Embryonic facial prominence (tissue), 1 donor: ENCODE measurements around the gene NARF.

Experiments
- DNase-seq: peaks from one replicate; pipeline ENCODE4 v3.0.0-alpha.2; 2016; ENCODE audit errors: extremely low spot score

The NARF gene

DNA sequence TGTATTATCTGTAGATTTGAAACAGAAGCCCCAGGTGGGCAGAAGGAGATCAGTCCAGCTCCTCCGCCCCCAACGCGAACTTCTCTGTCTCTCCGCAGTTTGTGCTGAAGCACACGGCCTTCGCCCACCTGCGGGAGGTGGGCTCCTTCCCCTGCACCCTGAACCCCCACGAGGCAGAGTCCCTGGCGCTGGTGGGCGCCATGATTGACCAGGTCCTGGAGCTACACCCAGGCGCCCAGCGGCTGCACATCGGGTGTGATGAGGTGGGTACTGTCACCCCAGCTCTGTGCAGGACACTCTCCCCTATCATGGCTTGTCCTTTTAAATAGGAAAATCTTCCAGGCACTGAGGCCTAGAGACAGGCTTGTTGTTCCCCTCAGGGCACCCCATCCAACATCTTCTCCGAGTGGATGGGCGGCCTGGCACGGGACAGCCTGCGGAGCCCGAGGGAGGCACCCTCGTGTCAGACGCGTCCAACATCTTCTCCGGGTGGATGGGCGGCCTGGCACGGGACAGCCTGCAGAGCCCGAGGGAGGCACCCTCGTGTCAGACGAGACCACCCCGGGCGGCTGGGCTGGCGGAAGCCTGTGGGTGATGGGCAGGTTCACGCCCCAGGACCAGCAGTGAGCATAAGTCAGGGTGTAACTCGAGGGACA lies 24.9 kb upstream of the NARF start:
- DNase-seq, result no peak

DNA sequence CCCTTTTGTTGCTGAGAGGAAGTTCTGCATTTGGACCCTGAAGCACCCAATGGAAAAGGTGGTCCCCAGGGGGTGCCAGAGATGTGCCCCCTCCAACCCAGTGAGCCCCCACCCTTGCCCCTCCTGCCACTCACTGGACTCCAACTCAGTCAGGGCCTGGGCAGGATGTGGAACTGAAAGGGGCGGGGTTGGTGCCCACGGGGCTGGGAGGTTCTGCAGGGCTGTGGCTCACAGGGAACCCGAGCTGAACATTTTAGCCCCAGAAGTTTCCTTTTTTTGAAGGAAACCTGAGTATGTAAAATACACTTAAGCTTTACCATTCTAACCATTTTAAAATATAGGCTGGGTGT lies 24.4 kb upstream of the NARF start:
- no peak for DNase-seq

DNA sequence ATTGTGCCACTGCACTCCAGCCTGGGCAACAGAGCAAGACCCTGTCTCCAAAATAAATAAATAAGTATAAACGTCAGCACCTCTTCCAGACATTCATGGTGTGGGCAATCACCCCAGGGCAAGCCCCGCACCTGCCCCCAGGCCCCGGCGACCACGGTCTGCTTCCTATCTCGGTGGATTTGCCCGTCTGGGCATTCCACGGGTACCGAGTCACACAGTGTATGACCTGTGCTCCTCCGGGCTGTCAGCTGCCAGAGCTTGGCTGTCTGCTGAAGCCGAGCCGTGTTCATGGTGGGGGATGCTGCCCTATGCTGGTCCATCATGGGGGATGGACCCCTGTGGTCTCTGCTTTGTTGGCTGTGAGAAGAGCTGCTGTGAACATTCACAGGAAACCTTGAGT lies 23.4 kb upstream of the NARF start:
- no peak for DNase-seq

DNA sequence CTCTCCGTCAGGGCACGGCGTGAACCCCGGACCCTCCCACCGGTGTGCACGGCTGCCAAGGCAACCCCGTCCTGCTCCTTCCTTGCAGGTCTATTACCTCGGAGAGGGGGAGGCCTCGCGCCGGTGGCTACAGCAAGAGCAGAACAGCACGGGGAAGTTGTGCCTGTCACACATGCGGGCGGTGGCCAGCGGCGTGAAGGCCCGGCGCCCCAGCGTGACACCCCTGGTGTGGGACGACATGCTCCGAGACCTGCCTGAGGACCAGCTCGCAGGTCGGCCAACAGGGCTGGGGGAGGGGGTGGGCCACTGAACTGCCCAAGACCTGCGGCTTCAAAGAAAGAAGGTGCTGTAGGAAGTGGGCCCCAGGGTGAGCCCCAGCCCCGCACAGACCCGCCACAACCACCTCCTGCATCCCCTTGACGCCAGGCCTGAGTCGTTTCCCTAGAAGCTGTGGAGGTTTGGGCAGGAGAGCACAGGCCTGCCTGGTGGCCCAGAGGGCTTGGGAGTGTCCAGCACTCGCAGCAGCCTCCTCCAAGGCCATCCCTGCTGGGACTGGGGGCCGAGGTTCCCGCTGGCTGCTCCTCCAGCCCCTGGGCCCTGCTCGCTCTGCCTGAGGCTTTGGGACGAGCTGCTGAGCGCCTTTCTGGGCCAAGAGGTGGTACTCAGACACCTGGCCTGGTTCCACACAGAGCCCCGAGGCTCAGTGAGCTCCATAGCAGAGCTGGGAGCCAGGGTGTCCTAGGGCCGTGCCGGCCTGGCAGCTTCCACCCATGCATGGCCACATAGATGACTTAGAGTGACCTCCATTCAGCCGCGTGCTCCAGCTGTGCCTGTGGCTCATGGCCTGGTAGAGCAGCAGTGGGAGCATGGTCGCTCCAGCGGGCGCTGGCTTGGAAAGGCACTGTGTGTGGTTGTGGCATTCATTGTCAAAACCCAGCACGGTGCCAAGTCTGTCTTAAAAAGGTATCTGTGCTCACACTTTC lies 22.6 kb upstream of the NARF start:
- no peak for DNase-seq

DNA sequence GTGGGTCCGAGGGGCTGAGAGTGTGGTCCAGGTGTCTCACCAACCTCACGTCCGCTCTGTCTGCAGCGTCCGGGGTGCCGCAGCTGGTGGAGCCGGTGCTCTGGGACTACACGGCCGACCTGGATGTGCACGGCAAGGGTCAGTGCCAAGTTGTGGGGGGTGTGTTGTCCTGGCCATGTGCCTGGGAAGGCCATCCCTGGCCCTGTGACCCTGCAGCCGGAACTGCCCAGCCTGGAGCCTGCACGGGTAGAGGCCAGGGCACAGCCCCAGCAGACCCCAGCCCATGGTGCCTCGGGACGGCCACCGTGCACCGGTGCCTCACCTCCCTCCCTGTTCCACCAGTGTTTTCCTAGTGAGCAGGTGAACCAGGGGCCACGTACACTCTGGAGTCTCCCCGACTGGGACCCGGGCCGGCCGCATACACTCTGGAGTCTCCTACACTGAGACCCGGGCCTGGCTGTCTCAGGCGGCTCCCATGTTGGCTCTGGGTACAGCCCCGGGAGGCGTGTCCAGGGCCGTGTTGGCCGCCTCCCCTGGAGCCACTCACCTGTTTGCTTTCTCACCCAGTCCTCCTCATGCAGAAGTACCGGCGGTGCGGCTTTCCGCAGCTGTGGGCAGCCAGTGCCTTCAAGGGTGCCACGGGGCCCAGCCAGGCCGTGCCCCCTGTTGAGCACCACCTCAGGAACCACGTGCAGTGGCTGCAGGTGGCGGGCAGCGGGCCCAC lies 21.8 kb upstream of the NARF start:
- DNase-seq, result no peak

DNA sequence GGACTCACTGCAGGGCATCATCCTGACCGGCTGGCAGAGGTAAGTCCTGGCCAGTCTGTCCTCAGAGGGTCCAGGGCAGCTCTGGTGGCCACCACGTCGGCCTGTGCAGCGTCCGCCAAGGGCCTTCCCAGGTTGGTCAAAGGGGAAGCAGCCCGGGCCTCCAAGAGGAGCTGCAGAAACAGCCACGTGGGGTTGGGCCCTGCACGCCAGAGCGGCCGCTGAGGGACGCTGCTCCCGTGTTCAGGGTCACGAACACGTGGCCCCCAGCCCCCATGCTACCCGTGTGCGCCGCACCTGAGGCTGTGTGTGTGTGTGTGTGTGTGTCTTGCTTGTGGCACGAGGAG lies 21.2 kb upstream of the NARF start:
- no peak for DNase-seq

DNA sequence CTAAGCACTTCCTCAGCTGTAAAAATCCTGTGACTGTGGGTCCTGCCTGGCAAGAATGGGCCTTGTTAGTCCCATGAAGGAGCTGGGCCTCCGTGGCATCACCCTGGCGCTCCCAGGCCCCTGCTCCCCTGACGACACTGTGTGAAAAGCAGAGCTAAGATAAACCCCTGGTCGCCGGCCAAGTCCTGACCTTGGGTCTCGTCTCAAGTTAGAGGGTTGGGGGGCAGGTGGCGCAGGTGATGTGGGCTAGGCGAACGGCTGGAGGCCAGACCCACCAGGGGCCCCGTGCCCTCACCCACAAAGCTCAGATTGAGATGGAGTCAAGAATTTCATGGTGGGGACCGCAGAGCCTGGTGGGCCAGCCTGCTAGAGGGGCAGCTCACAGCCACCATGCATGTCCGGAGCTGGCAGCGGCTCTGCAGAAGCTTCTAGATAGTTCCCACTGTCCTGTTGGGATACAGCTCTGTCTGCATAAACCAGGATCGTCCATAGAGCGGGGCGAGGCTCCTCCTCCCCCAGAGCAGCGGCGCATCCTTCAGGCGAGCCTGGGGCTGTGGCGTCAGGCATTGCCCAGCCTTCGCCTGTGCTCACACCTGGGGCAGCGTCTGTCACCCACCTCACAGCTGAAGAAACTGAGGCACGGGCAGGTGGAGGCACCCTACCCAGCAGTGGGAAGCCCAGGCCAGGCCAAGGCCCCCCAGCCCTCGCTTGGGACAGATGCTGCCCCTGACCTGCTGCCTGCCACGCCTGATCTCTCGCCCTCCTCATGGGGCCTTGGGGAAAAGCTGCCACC lies 19.9 kb upstream of the NARF start:
- no peak for DNase-seq

DNA sequence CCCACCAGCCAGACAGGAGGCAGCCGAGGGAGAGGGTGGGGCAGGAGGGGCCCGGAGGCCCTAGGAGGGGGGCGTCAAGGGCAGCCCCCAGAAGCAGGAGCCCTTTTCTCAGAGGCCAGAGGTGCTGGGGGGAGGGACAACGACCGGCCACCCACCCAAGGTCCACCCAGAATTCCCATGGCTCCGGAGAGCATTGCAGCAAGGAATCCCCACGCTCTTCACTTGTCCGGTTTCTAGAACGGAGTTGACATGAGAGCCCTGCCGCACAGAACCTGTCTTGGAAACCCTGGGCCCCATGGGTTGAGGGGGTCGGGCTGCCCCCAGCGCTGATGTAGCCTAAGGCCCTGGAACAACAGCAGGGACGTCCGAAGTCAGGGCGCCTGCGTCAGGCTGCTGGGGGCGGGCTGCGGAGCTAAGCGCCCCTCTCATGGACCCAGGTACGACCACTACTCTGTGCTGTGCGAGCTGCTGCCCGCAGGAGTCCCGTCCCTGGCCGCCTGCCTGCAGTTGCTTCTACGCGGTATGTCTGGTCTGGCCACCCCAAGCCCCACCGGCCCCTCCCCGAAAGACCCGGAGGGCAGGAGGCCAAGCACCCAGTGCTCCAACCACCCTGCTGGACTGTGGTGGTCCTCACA lies 19.2 kb upstream of the NARF start:
- no peak for DNase-seq

DNA sequence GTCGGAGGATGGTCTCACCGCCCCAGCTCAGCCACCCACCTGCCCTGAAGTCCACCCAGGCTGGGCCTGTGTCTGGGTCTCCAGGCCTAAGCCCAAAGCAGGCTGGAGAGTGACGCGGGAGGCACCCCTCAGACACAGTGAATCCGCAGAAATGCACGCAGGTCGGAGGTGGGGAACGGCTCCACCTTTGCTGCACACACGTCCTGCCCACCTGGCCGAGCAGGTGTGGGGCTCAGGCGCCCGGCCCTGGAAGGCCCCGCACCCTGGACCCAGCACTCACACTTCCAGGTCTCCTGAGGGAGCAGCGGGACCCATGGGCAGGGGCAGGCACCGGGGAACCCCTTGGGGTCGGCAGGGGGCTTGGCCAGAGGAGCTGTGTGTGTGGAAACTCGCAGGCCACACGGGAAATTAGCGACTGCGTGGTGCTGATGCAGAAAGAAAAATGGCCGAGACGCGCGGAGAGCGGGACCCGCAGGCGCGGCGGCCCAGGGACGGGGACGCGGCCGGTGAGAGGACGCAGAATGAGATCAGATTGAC lies 18.6 kb upstream of the NARF start:
- DNase-seq, result no peak

DNA sequence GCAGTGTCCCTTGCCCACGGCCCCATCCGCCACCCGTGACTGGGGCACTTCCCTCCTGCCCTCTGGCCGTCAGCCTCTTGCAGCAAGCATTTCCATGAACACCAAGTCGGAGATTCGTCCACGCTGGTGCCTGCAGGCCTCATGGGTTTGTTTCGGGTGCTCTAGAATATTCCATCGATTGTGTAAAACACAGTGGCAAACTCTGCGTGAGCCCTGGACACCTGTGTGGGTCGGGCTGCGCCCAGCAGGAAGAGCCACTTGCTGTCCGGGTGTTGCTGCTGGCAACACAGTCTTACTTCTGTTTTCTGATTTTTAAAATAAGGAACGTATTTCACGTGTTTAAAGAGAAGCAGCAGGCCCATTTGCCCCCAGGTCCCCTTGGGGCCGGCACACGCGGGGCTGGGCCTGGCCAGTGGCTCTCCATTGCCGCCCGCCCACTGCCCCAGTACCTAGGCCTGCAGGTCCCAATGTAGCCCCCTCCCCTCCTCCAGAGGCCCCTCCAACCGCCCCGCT lies 18.0 kb upstream of the NARF start:
- no peak for DNase-seq

DNA sequence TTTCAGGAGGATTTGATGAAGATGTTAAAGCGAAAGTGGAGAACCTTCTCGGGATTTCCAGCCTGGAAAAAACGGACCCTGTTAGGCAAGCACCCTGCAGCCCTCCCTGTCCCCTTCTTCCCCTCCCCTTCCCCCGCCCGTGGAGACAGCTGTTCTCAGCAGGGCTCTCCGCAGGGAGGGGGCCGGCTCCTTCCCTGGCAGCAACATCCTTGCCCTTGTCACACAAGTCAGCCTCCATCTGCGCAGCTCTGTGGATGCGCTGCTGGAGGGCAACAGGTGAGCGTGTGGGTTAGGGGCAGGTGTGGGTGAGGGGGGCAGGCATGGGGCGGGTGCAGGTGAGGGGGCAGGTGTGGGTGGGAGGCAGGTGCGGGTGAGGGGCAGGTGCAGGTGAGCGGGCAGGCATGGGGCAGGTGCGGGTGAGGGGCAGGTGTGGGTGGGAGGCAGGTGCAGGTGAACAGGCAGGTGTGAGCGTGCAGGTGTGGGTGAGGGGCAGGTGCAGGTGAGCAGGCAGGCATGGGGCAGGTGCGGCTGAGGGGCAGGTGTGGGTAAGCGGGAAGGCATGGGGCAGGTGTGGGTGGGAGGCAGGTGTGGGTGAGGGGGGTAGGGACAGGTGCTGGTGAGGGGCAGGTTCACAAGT lies 17.4 kb upstream of the NARF start:
- no peak for DNase-seq

DNA sequence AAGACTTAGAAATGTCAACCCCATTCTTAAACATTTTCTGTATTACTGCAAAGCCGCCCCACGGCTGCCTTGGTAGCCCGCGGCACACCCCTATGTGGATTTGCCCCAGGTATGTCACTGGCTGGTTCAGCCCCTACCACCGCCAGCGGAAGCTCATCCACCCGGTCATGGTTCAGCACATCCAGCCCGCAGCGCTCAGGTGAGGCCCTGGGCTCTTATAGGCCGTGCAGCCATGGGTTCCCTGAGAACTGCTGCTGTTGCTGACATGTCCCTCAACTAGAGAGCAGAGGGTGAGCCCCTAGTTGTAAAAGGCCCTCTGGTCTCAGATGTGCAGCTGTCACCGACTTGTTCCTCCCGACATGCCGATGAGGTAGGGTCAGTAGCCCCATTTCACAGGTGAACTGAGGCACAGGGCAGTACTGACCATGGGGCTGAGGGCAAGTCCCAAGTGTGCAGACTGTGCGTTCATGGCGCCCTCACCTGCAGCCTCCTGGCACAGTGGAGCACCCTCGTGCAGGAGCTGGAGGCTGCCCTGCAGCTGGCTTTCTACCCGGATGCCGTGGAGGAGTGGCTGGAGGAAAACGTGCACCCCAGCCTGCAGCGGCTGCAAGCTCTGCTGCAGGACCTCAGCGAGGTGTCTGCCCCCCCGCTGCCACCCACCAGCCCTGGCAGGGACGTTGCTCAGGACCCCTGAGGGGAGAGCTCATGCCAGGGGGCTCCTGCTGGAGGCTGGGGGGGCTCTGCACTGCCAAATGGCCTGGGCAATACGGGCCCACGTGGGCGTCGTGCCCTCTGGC lies 16.7 kb upstream of the NARF start:
- DNase-seq, result no peak

DNA sequence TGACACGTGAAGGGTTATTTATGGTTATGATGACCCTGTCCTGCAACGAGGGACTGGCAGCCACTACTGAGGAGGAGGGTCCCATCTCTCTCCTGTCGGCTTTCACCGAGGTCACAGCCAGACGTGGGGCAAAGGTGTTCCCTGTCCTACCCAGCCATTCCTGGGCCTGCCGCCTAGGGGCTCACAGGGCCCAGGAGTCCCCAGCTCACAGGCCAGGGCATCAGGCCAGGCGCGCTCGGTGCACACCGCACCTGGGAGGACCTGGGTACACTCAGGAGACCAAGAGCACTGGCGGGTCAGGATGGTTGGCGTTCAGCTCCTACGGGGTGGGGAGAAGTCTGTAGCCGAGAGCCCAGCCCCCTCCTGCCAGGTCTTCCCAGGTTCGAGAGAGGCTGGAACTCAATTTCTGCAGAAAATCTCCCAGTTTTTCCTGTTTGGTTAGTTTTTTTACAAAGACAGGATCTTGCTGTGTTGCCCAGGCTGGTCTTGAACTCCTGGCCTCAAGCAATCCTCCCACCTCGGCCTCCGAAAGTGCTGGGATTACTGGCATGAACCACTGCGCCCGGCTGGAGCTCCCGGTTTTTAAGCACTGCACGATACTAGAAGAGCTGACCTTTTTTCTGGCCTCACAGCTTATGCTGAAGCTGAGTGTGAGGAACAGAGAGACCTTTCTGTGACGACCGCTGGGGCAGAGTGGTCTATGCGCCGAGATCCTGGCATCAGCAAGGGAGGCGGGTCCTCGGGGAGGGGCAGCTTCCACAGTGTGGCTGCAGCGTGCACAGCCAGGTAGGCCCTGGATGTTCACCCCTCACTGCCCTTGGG lies 15.7 kb upstream of the NARF start:
- DNase-seq, result no peak

DNA sequence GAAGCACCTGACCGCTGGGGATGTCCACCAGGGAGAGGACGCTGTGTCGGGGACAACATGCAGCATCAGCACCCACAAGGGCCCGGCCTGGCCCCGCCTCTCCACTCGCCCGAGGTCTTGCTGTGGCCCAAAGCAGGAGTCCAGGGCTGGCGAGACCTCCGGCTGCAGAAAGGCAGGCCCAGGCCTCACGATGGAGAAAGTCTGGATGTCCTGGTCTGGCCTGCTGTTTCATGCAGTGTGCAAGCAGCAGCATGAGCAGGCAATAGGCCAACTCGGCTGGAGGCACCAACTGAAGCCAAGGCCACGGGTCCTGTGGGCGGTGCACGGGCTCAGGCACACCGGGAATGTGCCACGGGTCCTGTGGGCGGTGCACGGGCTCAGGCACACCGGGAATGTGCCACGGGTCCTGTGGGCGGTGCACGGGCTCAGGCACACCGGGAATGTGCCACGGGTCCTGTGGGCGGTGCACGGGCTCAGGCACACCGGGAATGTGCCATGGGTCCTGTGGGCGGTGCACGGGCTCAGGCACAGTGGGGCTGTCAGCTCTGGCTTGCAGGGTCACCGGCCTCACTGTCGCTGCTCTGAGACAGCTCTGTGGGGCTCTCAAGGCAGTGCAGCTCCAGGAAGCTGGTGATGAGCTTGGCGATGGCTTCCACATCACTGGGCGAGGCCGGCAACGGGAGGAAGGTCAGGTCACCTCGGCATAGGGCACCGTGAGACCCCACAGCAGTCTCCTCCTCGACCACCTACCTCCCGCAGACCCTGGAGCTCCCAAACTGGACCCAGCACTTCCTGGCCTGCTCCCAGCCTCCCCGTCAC lies 14.9 kb upstream of the NARF start:
- DNase-seq, result no peak

DNA sequence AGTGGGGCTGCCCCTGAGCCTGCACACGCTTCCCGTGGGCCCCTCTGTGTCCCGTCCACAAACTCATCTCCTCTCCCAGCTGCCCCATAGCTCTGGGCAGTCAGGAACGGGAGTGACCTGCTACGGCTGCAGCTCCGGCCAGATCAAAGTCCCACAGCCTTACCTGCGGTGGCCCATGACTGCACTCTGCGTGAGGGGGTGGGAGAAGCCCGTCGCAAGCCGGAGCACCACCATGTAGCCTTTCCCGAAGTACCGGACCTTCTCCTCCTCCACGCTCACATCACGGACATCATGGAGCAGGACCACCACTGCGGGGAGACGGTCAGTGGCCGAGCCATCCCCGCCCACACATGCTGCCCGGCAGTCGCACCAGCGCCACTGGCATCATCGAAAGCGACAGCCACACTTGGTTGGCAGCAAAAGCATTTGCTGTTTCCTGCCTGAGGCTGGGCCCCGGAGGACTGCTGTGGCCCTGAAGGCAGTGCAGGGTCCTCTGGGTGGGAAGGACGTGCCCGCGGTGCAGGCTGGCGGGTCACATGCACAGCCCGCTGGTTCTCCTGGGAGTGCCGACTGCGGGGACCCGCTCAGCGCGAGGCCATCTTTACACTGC lies 14.2 kb upstream of the NARF start:
- no peak for DNase-seq

DNA sequence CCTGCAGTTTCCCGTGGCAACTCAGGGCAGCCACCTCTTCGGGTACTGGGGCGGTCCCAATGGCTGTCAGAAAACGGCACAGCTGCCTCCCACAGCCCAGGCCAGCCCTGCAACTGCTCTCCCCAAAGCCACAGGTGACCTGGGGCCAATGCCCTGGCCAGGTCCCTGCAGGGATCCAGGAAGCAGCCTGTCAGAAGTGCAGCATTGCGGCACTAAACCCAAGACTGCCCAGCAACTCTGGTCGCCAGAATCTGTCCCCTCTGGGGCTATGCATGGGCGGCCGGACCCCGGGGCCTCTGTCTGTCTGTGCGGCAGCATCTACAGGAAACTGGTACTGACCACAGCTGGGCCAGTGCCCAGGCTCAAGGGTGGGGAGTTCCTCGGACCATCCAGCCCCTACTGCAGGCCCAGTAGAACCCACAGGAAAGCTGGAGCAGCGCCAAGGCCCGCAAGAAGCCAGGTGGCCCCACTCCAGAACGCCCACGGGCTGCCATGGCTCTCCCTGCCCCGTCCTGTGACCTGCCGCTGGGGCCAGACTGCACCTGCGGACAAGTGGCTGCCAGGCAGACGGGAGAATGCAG lies 13.5 kb upstream of the NARF start:
- DNase-seq, result no peak

DNA sequence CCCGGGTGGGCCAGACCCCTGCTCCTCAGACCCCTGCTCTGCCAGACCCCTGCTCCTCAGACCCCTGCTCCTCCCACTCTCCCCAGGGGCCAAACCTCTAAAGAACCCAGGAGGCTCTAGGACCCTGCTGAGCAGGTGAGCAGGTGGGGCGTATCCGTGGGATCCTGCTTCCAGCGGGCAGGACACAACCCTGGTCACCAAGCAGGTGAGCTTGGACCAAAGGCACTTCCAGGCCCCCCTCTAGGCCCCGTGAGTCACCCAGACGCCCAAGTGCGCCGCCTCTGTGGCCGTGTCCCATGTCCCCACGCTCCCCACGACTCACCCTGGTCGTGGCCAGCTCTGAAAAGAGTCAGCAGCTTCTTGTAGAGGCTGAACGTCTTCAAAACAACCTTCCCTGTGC lies 13.0 kb upstream of the NARF start:
- no peak for DNase-seq
